ENCODE results near the gene P2RY8.
"Not testable (repeated sequence)": the region's sequence is repeated elsewhere in the genome, so short reads cannot be mapped to it uniquely, and the experiment has no call there.

P2RY8 gene

DNA sequence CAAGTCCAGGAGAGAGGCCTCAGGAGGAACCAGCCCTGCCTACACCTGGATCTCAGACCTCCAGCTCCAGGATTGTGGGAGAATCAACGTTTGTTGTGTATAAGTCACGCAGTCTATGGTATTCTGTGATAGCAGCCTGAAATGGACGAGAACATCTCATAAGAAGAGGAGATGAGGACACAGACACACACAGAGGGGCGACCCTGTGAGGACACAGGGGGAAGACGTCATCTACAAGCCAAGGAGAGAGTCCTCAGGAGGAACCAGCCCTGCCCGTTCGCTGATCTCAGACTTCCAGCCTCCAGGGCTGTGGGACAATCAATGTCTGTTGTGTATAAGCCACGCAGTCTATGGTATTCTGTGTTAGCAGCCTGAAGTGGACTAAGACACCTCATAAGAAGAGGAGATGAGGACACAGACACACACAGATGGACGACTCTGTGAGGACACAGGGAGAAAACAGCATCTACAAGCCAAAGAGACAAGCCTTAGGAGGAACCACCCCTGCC is 20.3 kb downstream of the P2RY8 start:
- H3K4me3 Mint-ChIP-seq, result no peak overlapping the region
- no peaks in the 10 kb centered on the region for H3K27me3 Mint-ChIP-seq
- H3K27ac Mint-ChIP-seq, result peak overlapping the region; percentile 79
- H3K9me3 Mint-ChIP-seq (ENCODE audit: low read depth), result no peaks in the 10 kb centered on the region
- peaks cover 18% of the 10 kb centered on the region for H3K36me3 Mint-ChIP-seq
- peaks cover 50% of the 10 kb centered on the region for H3K4me1 Mint-ChIP-seq (ENCODE audit: low read depth)

DNA sequence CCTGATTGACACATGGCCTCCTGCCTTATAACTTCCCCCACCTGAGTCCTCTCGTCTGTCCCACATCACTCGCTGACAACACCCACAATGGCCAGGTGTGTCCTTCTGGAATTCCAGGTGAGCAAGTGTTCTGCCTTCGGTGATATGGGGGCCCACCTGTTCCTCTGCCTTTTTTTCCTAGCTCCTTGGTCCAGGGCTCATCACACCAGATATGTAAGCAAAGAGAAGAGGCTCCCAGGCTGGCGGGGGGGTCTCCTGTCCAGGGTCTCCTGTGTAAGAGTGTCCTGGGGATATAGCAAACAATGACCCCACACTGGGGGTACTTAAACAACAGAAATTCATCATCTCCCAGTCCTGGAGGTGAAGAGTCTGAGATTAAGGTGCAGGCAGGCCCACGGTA is 25.2 kb downstream of the P2RY8 start:
- H3K4me3 Mint-ChIP-seq, result no peak overlapping the region
- no peaks in the 10 kb centered on the region for H3K27me3 Mint-ChIP-seq
- H3K4me1 Mint-ChIP-seq (ENCODE audit: low read depth), result peaks cover 22% of the 10 kb centered on the region
- H3K36me3 Mint-ChIP-seq, result peaks cover 11% of the 10 kb centered on the region
- peak overlapping the region; percentile 13 for H3K27ac Mint-ChIP-seq
- no peaks in the 10 kb centered on the region for H3K9me3 Mint-ChIP-seq (ENCODE audit: low read depth)

DNA sequence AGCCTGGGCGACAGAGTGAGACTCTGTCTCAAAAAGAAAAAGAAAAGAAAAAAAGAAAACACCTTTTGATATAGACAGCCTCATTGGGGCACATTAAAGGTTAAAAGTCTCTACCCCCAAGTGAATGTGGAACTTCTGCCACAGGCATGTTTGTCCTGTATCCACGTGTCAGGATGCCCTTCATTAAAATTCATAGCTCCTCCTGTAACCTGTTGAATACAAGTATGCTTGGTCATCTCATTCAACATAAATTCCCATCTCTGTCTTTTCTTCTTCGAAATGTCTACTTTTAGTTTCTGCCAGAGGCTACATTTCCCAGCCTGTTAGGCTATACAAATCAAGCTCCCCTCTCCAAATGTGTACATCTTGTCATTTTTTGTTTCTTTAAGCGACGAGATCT is 25.8 kb downstream of the P2RY8 start:
- Mint-ChIP-seq H3K4me1 (ENCODE audit: low read depth) (peaks cover 20% of the 10 kb centered on the region), H3K4me3 (no peak overlapping the region), H3K36me3 (peaks cover 13% of the 10 kb centered on the region)

DNA sequence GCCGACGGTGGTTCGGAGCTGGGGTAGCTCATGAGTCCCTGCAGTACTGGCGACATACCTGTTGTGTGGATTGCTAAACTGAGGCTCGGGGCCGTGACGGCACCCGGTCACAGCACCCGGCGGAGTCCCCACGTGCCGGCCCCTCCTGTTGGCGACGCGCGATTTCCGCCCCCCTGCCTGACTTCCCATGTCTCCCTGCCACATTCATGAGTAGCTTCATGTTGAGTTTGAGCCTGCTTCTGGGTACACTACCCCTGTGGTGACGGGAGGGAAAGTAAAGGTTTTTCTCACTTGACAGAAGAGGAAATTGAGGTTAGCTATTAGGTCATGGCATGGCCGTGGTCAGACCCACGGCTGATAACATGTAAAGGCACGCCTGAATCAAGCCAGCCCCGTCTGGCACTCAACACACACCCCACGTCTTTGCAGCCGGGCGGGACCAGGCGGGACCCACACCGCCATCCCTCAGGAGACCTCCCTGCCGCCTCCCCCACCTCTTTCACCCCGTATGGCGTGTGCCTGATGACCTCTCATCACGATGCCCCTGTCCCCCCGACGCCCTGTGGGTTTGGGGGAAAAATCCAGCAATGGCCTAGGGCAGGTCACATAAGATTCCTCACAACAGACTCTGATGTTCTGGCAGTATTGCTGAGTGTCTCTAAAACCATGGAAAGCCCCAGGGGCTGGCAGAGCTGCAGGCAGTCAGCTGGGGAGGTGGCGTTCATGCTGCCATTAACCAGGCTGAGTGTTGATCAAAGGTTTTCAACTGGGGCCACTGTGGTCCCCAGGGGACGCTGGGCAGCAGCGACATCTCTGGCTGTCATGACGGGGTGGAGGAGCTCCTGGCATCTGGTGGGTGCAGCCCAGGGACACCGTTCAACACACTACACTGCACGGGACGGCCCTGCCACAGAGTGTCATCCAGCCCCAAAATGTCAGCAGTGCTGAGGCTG is 29.2 kb downstream of the P2RY8 start:
- Mint-ChIP-seq H3K4me1 (ENCODE audit: low read depth) (peaks cover 31% of the 10 kb centered on the region), H3K4me3 (no peak overlapping the region), H3K9me3 (ENCODE audit: low read depth) (no peaks in the 10 kb centered on the region), H3K27me3 (no peaks in the 10 kb centered on the region), H3K36me3 (peaks cover 2% of the 10 kb centered on the region), H3K27ac (peak overlapping the region; percentile 75)

More for the DNA sequence above, 25.8 kb downstream of the P2RY8 start:
- Mint-ChIP-seq H3K27me3 (no peaks in the 10 kb centered on the region), H3K27ac (peak overlapping the region; percentile 13), H3K9me3 (ENCODE audit: low read depth) (no peaks in the 10 kb centered on the region)

DNA sequence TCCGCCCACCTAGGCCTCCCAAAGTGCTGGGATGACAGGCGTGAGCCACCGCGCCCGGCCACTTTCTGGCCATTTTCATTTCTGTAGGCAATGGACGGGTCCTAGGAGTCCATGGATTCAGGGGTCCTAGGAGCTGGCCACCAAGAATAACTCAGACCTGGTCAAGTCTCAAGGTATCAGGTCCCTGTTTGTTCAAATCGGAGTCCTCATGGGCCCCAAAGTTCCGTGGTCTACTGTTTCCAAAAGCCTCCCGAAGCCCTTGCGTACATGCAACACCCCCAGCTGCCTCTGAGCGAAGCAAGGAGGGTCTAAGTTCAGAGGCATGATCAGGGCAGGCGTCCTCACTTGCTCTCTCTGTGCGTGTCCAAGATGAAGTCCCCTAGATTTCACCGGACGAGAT is 30.1 kb downstream of the P2RY8 start:
- no peaks in the 10 kb centered on the region for H3K27me3 Mint-ChIP-seq
- no peaks in the 10 kb centered on the region for H3K9me3 Mint-ChIP-seq (ENCODE audit: low read depth)
- H3K36me3 Mint-ChIP-seq, result peaks cover 2% of the 10 kb centered on the region
- H3K4me3 Mint-ChIP-seq, result no peak overlapping the region
- H3K4me1 Mint-ChIP-seq (ENCODE audit: low read depth), result peaks cover 35% of the 10 kb centered on the region
- H3K27ac Mint-ChIP-seq, result peak overlapping the region; percentile 28

DNA sequence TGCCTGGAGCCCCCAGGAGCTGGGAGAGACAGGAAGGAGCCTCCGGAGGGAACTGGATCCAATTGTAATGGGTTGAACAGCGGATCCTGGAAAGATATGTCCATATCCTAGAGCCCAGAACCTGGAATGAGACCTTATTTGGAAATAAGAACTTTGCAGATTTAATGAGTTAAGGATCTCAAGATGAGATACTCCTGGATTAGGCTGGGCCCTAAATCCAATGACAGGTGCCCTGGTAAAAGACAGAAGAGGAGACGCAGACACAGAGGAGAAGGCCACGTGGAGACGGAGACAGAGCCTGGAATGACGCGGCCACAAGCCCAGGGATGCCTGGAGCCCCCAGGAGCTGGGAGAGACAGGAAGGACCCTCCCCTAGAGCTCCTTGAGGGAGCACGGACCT is 34.1 kb downstream of the P2RY8 start:
- Mint-ChIP-seq H3K4me1 (ENCODE audit: low read depth) (peaks cover 34% of the 10 kb centered on the region), H3K9me3 (ENCODE audit: low read depth) (no peaks in the 10 kb centered on the region), H3K27ac (peak overlapping the region; percentile 80), H3K36me3 (peaks cover 2% of the 10 kb centered on the region), H3K4me3 (no peak overlapping the region), H3K27me3 (no peaks in the 10 kb centered on the region)

DNA sequence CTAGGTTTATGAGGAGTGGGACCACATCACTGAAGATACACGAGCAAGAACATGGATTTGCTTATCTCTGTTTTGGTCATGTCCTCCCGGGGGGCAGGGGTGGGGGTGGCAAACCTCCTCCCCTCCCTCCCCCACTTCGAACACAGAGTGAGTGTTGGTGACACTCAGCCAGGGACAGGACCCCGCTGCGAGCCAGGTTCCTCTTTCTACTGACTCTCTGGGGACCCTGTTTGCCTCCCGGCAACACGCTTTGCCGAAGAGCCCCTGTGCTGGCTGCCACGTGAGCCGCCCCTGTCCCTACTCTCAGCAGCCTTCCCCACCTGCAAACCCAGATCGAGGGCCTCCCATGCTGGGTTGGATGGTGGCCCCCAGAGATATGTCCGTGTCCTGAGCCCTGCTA is 34.7 kb downstream of the P2RY8 start:
- Mint-ChIP-seq H3K27ac (peak overlapping the region; percentile 80), H3K27me3 (no peaks in the 10 kb centered on the region), H3K4me3 (no peak overlapping the region), H3K4me1 (ENCODE audit: low read depth) (peaks cover 33% of the 10 kb centered on the region), H3K36me3 (peaks cover 2% of the 10 kb centered on the region), H3K9me3 (ENCODE audit: low read depth) (no peaks in the 10 kb centered on the region)

DNA sequence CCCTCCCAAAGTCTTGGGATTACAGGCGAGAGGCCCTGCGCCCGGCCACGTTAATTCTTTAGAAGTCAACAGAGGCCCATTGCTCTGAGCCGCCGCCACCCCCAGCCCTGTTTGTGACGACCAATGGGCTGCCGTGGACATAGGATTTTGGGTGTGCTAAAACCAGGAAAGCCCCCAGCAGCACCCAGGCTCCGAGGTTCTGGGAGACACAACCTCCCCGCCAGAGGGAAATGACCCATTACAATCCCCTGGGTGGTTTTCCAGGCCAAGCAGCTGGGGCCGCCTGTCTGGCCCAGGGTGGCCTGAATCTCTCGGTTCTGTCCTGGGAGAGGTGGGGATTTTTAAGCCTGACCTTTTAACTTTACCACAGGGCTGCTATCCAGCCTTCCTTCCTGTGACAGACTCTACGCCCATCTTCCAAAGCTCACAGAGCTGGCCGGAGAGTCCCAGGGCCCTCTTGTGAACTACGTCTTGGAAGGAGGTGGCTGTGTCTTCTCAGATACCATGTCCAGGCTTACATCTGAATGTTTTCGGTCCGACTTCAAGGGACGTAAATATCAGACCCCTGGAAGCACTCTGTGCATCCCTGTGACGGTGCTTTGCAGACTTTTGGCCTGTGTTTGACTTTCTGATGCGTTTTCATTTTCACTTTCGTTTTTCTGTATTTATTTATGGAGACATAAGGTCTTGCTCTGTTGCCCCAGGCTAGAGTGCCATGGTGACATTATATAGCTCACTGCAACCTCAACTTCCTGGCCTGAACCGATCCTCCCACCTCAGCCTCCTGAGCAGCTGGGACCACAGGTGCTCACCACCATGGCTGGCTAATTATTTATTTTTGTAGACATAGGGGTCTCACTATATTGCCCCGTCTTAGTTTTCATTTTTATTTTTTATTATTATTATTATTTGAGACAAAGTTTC is 36.0 kb downstream of the P2RY8 start:
- Mint-ChIP-seq H3K4me1 (ENCODE audit: low read depth) (peaks cover 30% of the 10 kb centered on the region), H3K9me3 (ENCODE audit: low read depth) (no peaks in the 10 kb centered on the region), H3K36me3 (no peaks in the 10 kb centered on the region), H3K4me3 (no peak overlapping the region), H3K27me3 (no peaks in the 10 kb centered on the region), H3K27ac (peak overlapping the region; percentile 88)

DNA sequence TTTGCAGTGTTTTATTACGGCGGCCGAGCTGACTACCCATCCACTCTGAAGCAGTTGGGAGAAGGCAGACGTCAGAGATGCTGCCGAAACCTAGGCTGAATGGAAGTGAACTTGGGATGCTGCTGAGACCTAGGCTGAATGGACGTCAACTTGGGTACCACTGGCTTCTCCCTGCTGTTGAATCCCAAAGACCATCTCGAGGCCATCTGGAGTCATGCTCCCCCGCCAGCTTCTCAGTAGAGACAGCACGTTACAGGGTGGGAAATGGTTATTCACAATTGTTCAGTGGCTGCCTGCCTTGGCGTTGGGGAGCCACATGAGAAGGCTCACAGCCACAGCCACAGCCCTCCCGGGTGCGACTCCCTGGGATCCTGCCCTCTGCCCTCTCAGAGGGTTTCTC is 40.9 kb downstream of the P2RY8 start:
- Mint-ChIP-seq H3K4me1 (ENCODE audit: low read depth) (peaks cover 29% of the 10 kb centered on the region), H3K27me3 (no peaks in the 10 kb centered on the region), H3K27ac (peak overlapping the region; percentile 90), H3K9me3 (ENCODE audit: low read depth) (no peaks in the 10 kb centered on the region), H3K4me3 (no peak overlapping the region), H3K36me3 (peaks cover 5% of the 10 kb centered on the region)

DNA sequence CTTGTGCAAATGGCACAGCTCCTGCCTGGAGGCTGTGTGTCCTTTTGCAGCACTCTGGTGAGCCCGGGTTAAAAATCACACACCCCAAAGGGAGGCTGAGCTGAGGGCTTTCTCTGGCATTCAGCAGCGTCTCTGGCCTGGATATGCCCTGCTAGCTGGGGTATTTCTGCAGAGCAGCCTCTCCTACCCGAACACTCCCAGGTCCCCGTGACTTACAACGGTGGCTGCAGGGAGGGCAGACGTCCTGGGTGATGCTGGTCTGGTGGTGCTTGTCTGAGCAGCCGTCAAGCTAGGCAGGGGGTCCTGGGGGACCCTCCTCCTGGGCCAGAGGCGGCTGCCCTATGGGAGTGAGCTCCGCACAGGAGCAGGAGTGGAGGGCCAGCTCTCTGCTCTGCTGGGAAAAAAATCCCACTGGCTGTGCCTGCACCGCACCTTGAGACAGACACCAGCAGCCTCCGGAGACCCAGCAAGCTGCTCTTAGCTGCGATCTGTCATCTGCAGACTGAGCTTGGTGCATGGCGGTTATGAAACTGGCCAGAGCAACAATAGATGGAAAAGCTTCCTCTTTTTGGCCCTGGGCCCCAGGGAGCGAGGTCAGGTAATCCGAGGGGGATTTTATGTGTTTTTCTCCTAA is 43.0 kb downstream of the P2RY8 start:
- peaks cover 5% of the 10 kb centered on the region for H3K36me3 Mint-ChIP-seq
- H3K27ac Mint-ChIP-seq, result peak overlapping the region; percentile 50
- no peaks in the 10 kb centered on the region for H3K27me3 Mint-ChIP-seq
- no peaks in the 10 kb centered on the region for H3K9me3 Mint-ChIP-seq (ENCODE audit: low read depth)
- H3K4me1 Mint-ChIP-seq (ENCODE audit: low read depth), result peaks cover 25% of the 10 kb centered on the region
- no peak overlapping the region for H3K4me3 Mint-ChIP-seq

DNA sequence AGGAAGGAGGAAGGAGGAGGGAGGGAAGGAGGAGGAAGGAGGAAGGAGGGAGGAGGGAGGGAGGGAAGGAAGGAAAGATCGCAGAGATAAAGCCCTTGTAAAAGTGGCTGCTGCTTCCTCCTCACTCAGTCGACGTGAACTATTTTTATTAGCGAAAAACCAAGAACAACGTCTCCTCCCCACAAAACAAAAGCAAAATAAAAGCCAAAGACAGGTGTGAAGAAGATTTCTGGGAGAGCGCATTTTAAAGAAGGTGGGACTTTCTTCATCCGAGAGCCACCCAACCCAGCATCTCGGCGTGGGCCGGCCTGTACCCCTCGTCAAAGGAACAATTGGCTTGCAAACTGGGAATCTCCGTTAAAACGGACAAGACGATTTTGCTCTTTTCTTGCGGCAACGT is 43.6 kb downstream of the P2RY8 start:
- H3K36me3 Mint-ChIP-seq, result peaks cover 5% of the 10 kb centered on the region
- H3K4me3 Mint-ChIP-seq, result no peak overlapping the region
- no peaks in the 10 kb centered on the region for H3K27me3 Mint-ChIP-seq
- H3K27ac Mint-ChIP-seq, result no peak overlapping the region
- peaks cover 25% of the 10 kb centered on the region for H3K4me1 Mint-ChIP-seq (ENCODE audit: low read depth)
- no peaks in the 10 kb centered on the region for H3K9me3 Mint-ChIP-seq (ENCODE audit: low read depth)

DNA sequence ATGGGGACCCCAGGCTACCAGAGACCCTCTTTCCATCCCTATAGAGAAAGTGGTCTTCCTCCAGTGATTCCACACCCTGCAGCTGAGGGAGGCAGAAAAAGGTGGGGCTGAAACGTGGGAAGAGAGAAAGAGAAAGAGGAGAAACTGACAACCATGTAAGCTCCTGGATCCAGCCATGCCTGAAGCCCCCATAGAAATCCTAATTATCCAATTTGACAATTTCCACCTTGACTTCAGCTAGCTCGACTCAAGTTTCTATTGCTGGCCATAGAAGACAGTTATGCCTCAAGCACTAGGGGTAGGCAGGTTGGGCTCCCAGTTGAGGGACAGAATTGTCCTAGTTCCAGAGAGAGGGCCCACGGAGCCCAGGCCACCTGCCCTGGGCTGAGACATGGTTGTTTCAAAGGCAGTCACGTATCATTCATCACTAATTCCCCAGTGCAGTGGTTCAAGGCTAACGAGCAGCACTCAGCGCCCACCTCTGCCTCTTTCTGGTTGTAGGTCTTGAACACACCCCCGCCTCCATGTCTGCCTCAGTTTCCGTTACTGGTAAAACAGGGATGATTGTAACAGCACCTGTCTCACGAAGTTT is 44.5 kb downstream of the P2RY8 start:
- no peak overlapping the region for H3K4me3 Mint-ChIP-seq
- no peaks in the 10 kb centered on the region for H3K27me3 Mint-ChIP-seq
- peaks cover 5% of the 10 kb centered on the region for H3K36me3 Mint-ChIP-seq
- H3K9me3 Mint-ChIP-seq (ENCODE audit: low read depth), result no peaks in the 10 kb centered on the region
- H3K27ac Mint-ChIP-seq, result peak overlapping the region; percentile 50
- peaks cover 22% of the 10 kb centered on the region for H3K4me1 Mint-ChIP-seq (ENCODE audit: low read depth)

DNA sequence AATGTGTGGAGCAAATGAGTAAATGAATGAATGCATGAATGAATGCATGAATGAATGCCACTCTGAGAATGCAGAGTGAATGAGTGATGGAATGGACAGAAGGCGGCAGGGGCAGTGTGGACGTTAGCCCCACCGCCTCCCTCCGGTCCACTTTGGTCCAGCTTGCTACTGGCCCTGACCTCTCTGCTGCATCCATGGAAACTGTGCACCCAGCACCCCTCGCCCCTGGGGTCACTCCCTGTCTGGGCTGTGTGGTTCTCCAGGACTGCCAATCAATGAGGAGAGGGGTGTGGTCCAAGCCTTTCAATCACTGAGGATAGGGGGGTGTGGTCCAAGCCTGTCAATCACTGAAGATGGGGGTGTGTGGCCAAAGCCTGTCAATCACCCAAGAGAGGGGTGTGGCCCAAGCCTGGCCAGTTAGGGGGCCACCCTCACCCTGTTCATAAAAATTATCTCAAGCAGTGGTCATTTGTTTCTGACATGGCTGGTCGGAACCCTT is 45.1 kb downstream of the P2RY8 start:
- Mint-ChIP-seq H3K36me3 (peaks cover 8% of the 10 kb centered on the region), H3K4me1 (ENCODE audit: low read depth) (peaks cover 26% of the 10 kb centered on the region)

DNA sequence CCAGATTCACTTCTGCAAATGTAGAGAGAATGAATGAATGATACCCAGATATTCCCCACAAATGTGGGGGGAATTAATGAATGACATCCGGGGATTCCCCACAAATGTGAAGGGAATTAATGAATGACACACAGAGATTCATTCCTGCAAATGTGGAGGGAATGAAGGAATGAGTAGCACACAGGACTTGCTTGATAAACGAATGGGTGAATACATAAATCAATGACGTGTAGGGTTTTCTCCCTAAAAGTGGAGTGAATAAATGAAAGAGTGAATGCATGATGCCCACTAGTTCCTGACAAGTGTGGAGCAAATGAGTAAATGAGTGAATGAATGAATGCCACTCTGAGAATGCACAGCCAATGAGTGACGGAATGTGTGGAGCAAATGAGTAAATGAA is 45.7 kb downstream of the P2RY8 start:
- peaks cover 22% of the 10 kb centered on the region for H3K4me1 Mint-ChIP-seq (ENCODE audit: low read depth)
- not testable (repeated sequence) for H3K36me3 Mint-ChIP-seq; H3K9me3 Mint-ChIP-seq (ENCODE audit: low read depth); H3K27ac Mint-ChIP-seq; H3K27me3 Mint-ChIP-seq; H3K4me3 Mint-ChIP-seq

More for the DNA sequence above, 45.1 kb downstream of the P2RY8 start:
- H3K9me3 Mint-ChIP-seq (ENCODE audit: low read depth), result no peaks in the 10 kb centered on the region
- peak overlapping the region; percentile 47 for H3K27ac Mint-ChIP-seq
- H3K4me3 Mint-ChIP-seq, result no peak overlapping the region
- H3K27me3 Mint-ChIP-seq, result no peaks in the 10 kb centered on the region
